Activated naive CD4-positive, alpha-beta T cell treated with Interleukin-2 at 50 U/mL for 16 hours (primary cell): Measurements from ENCODE around the gene KRTAP19-3.
"Not testable (repeated sequence)": the region's sequence is repeated elsewhere in the genome, so short reads cannot be mapped to it uniquely, and the experiment has no call there.

Experiments
- DNase-seq: peaks from one replicate; pipeline ENCODE4 v3.0.0-alpha.2; 2020

The KRTAP19-3 gene

DNA sequence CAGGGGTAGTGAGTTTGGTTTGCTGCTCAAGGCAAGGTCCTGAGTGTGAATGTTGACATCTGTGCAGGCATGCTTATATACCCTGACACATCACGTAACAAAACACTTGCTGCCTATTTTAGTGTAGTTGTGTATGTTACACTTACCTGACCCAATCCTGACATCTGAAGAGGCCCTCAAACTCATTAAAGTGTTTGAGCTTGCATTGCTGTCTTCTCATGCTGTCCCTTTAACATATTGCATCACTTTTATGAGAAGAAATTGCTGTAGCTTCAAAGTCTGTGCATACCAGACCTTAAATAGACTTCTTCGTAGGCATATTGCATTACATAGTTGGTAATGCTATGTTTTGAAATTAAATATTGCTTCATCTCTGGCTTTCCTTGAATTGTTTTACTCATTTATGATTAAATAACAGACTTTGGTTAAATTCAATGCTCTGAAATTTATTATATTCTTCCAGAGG is at the start of gene KRTAP19-3:
Gene KRTAP19-3, minus strand, starts transcription at position 51 of the 466 bp plus-strand sequence. CDS start 56 bp downstream, outside the sequence.
- no peak for DNase-seq

DNA sequence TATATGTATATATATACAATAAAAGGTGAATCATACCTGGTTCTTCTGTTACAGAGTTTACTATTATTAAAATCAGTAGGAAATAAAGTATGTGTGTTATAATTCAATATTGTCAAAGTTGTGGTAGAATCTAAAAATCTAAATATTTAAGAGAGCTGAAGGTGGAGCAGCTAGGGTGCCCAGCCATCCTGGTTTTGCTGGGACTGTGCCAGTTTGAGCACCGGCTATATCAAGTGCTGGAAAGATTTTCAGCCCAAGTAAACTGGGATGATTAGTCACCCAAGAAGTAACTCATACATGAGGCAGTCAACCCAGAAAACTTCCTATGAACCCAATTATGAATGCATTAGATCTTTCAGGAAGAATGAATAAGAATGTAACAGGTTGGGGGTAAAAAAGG is 27.1 kb upstream of the KRTAP19-3 start:
- DNase-seq: no peak

DNA sequence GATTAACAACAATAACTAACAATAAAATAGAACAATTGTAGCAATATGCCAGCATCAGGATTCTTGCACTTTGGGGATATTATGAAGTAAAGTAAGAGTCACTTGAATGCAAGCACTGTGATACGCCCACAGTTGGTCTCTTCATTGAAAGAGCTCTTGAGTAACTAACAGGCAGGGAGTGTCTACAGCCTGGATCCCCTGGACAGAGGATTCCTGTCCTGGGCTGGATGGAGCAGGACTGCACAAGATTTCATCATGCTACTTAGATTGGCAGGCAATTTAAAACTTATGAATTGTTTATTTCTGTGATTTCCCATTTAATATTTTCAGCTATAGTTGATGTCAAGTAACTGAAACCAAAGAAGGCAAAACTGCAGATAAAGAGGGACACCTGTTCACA is 23.9 kb upstream of the KRTAP19-3 start:
- no peak for DNase-seq

DNA sequence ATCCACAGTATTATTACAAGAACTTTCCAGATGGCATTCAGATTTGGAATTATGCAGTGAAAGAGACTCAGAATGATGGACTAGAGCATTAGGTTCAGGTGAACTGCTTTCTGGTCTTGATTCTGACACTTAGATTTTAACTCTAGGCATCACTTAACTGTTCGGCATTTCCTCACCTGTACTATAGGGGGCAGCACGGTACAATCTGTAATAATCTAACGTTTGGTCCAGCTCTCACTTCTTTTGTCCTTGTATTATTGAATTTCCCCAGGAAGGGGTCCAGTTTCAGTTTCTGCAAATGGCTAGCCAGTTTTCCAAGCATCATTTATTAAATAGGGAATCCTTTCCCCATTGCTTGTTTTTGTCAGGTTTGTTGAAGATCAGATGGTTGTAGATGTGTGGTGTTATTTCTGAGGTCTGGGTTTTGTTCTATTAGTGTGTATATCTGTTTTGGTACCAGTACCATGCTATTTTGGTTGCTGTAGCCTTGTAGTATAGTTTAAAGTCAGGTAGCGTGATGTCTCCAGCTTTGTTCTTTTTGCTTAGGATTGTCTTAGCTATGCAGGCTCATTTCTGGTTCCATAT is 13.9 kb upstream of the KRTAP19-3 start:
- DNase-seq: not testable (repeated sequence)

DNA sequence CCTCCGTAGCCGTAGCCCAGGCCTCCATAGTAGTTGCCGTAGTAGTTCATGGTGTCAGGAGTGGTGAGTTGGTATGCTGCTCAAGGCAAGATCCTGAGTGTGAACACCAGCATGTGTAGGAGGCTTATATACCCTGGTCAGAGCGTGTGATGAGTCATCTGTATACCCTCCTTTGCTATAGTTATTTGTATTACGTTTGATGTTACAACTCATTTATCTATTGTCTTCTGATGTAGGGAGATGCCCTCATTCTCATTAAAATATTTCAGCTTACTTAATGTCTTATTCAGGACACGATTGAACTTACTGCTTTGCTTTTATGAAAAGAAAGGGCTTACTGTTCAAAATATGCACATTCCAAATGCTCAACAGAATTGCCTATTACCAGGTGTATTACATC is 10.2 kb upstream of the KRTAP19-3 start, which contains the start of gene KRTAP19-5:
Gene KRTAP19-5, minus strand, starts transcription at position 101 of the 400 bp plus-strand sequence. Its CDS starts 51 bp downstream, at position 50.
- no peak for DNase-seq

DNA sequence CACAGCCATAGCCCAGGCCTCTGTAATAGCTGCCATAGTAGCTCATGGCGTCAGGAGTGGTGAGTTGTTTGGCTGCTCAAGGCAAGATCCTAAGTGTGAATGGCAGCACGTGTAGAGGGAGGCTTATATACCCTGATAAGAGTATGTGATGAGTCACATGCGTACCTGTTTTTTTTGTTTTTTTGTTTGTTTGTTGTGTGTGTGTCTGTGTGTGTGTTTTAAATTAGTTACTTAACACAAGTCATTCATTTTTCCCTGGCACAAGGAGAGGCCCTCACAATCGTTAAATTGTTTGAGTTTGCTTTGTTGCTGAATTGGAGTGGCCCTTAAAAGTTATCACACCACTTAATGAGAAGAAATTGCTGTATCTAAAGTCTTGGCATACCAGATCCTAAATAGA is 5.3 kb upstream of the KRTAP19-3 start, which contains the start of gene KRTAP19-4:
Gene KRTAP19-4, minus strand, starts transcription at position 101 of the 400 bp plus-strand sequence. Its CDS starts 55 bp downstream, at position 46.
- DNase-seq: no peak

DNA sequence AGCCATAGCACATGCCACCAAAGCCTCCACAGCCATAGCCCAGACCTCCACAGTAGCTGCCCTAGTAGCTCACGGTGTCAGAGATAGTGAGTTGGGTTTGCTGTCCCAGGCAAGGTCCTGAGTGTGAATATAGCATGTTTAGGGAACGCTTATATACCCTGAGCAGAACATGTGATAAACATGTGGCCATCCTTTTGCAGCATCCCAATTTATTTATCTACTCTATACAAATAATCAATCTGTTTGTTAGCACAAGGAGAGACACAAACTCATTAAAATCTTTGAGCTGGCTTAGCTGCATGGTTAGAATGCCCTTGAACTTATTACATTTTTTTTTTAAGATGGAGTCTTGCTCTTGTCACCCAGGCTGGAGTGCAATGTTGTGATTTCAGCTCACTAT is 4.5 kb downstream of the KRTAP19-3 start, which contains the start of gene KRTAP19-2:
Gene KRTAP19-2, minus strand, starts transcription at position 101 of the 400 bp plus-strand sequence. Its CDS starts 88 bp downstream, at position 13.
- DNase-seq: no peak

DNA sequence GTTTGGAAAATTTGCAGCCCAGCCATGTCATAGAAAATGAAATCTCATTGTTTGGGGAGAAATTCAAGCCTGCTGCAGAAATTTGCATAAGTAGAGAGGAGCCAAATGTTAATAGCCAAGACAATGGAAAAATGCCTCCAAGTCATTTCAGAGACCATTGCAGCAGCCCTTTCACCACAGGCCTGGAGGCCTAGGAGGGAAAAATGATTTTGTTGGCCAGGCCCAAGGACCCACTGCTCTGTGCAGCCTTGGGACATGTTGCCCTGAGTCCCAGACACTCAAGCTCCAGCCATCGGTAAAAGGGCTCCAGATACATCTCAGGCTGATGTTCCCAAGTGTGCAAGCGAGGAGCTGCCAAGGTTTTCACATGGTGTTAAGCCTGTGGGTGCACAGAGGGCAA is 5.6 kb downstream of the KRTAP19-3 start:
- DNase-seq: no peak

DNA sequence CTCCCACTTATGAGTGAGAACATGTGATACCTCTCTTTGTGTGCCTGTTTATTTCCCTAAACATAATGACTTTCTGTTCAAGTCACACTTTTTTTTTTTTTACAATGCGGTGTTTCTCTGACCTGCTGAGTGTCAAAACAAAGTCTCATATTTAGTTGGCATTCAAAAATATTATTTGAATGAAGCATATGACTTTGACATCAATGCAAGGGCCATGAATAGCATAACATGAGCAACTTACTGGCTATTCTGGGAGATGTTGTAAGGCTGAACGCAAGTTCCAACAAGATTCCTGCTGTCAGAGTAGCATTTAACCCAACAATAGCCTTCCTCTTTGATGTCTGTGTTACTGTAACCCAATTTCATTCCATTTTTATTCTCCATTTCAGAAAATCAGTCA is 9.7 kb downstream of the KRTAP19-3 start:
- DNase-seq: no peak

DNA sequence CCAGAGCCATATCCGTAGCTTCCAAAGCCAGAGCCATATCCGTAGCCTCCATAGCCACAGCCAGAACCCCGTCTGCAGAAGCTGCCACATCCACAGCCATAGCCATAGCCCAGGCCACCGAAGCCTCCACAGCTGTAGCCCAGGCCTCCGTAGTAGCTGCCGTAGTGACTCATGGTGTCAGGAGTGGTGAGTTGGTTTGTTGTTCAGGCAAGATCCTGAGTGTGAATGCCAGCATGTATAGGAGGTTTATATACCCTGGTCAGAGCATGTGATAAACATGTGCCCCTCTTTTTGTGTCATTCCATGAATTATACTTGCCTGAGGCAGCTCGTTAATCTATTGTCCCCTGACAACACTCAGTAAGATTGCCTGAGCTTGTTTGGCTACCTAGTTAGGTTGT is 11.7 kb downstream of the KRTAP19-3 start, which contains the start of gene KRTAP19-1:
Gene KRTAP19-1, minus strand, starts transcription at position 223 of the 400 bp plus-strand sequence. Its CDS starts 50 bp downstream, at position 173.
- DNase-seq: no peak

DNA sequence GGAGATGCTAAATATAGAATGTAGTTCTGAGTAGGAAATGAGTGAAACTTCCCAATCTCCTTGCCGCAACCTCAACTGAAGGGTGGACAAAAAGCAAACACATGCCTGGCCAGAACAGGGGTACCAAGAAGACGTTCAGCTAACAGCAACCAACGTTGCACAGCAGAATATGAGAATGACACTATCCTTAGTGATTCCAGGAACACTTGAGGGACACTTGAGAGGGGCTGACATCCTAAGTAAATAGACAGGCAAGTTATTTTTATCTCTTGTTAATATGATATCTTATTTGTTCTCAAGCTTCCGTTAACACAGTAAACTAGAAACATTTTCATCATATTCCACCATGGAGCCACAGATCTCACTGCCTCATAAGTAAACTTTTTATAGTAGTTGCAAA is 12.6 kb downstream of the KRTAP19-3 start:
- no peak for DNase-seq

DNA sequence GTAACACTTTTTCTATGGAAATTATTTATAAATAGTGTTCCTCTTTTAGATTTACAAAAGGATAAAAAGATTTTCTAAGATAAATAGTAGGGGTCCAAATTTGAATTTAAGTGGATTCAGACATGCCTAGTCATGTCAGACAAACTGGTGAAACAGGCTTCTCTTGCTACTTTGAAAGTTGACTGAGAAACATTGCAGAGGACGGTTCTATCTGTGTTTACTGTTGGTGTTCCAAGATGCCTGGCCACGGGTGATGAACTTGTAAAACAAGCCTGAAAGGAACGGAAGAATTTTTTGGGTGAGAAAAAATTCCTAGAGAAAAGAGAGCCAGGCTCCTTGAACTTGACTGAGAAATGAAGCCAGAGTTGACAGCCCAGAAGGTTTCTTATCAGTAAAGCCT is 13.8 kb downstream of the KRTAP19-3 start:
- DNase-seq: no peak

DNA sequence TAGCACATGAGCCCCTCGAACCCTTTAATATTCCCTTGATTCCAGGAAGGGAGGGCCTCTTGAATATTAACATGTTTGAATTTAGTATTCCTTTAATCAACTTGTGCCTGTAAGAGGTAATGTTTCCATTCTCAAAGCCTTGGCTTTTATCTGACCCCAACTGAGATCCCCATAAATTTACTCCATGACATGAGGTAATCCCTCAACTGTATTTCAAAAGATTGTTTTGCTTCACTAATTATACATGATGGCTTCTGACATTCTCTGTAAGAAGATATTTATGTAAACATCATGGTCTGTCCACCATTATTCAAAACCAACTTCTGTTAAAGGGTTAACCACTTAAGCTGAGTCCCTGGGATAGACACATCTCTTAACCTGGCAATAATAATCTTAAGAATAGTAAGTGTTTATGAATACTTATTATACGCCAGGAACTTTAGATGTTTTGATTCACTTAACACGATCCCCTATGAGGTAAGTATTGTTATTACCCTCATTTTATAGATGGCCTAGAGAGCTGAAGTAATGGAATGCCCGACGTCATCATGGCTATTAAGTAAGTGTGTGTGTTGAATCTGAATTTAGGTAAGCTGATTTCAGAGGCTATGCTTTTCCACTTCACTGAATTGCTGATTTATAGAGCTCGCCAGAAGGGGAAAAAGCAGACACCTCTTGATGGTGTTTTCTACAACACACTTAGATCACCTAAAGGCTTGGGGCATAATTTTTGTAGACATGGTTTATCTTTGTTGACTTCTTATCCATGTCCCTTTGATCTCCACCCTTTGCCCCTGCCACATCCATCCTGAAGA is 22.7 kb downstream of the KRTAP19-3 start:
- DNase-seq: no peak

DNA sequence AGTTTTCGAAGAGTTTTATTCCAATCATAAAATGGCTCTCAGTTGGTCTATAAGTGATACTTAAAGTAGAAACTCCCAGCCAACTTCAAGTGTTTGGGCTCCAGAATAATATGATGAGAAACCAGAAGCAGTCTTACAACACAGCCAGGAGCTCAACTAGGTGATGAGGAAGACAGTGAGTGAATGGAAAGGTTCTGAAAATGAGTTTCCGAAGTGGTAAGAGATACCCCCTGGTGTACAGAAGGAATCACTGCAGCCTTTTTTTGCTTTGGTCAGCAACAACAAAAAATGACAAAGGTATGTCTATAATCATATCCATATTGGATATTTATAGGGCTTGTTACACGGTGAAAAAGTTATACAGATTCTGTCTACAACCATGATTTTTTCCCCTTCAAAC is 28.1 kb downstream of the KRTAP19-3 start:
- DNase-seq: no peak

DNA sequence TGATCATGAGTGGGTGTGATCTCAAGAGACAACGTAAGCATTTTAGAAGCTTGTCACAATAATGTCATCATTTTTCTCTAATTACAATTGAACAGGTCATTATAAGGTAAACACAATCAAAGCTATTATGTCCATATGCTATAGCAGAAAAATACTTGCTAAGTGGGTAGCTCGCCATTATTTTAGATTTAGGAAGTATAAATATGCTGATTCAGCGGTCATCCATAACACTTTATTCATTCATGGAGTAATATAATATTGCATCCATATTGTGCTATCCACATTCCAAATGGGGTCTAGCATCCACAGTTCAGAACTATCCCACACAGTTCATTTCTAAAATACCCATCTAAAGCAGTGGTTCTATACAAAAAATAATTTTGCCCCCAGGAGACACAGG is 43.3 kb downstream of the KRTAP19-3 start:
- DNase-seq: no peak

DNA sequence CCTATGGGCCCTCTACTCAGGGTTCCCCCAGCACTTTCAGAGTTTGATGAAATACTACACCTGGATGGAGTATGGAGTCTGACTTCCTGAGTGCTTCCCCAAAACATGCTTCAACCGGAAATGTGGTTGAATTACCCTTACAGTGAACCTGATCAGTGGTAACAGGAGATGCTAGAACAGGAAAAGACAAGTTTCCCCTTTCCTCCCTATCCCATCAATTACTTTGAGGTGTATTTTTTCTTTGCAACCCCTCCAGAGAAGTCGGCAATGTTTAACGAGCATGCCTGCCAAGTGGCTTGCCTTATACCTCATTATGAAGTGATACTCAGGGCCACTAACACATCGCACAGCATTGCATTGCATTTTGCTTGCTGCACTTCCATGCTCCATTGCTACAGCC is 44.8 kb downstream of the KRTAP19-3 start:
- no peak for DNase-seq

DNA sequence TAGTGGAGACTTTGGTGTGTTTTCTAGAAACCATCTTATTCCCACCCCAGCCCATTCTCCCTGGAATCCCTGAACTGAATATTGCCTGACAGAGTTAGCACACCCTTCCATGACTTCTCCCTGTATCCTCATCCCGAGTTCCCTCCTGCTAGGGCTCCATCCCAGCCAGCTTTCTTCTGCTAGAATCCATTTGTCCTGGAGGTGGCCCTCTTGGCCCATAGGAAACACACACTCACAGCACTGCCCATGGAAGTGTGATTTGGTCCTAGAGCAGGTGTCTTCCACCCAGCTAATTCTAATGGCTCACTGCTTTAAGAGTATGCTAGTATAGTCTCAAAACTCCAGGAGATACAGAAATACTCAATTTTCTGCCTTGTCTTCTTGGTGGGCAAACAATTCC is 47.6 kb downstream of the KRTAP19-3 start:
- no peak for DNase-seq

DNA sequence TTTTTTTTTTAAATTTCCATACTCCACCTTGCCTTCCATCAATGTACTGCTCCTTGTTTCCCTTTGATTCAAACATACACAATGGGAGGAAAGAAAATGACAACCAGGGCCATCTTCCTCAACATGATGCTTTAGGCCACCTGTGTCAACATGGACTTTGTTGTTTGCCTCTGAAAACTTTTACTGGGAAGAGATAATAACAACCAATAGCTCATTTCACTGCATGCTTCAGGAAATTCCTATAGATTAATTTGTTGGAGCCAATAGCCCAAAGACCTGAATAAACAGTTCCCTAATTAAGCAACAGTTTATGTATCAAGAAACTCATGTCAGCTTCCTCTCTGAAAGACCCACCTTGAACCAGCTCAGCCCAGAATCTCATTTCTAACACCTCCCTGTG is 48.6 kb downstream of the KRTAP19-3 start:
- no peak for DNase-seq
